H9 (cell line): ENCODE data around the gene ITGA7. TPM values are rescaled to one million over a fixed set of nuclear protein-coding genes. Genes with fewer than 3 reads are reported as not detected.

ENCODE experiments used
- DNase-seq: peaks from one replicate; pipeline ENCODE4 v3.0.0-alpha.2; 2017
- H2AFZ ChIP-seq: one replicate; pipeline ENCODE4 v1.6.1; 2013; ENCODE audit warnings: mild to moderate bottlenecking, low read length, control low read depth, moderate library complexity
- H2AK5ac ChIP-seq: 2 replicates; pipeline ENCODE4 v1.6.1; 2013; ENCODE audit warnings: low read length, control low read depth, mixed read lengths; ENCODE audit not compliant: insufficient read length
- H2BK120ac ChIP-seq: one replicate; pipeline ENCODE4 v1.6.1; 2013; ENCODE audit warnings: low read depth, mild to moderate bottlenecking, low read length, control low read depth, inconsistent platforms; ENCODE audit not compliant: poor library complexity, severe bottlenecking
- H2BK12ac ChIP-seq: 2 replicates; pipeline ENCODE4 v1.6.1; 2013; ENCODE audit warnings: low read length, control low read depth, mixed read lengths, low read depth; ENCODE audit not compliant: insufficient read length
- H2BK15ac ChIP-seq: 2 replicates; pipeline ENCODE4 v1.6.1; 2013; ENCODE audit warnings: low read depth, low read length, control low read depth
- H2BK20ac ChIP-seq: one replicate; pipeline ENCODE4 v1.6.1; 2013; ENCODE audit warnings: low read depth, mild to moderate bottlenecking, low read length, control low read depth, inconsistent platforms; ENCODE audit not compliant: poor library complexity, severe bottlenecking
- H2BK5ac ChIP-seq: 2 replicates; pipeline ENCODE4 v1.6.1; 2013; ENCODE audit warnings: low read length, control low read depth, mixed read lengths; ENCODE audit not compliant: insufficient read length
- H3K14ac ChIP-seq: 2 replicates; pipeline ENCODE4 v1.6.1; 2013; ENCODE audit warnings: low read length, control low read depth; ENCODE audit not compliant: insufficient read depth
- H3K18ac ChIP-seq: 2 replicates; pipeline ENCODE4 v1.6.1; 2013; ENCODE audit warnings: low read depth, mild to moderate bottlenecking, mixed read lengths, low read length, control low read depth; ENCODE audit not compliant: insufficient read length
- H3K23ac ChIP-seq: 2 replicates; pipeline ENCODE4 v1.6.1; 2013; ENCODE audit warnings: low read length, control low read depth, mixed read lengths, low read depth; ENCODE audit not compliant: insufficient read length
- H3K23me2 ChIP-seq: 2 replicates; pipeline ENCODE4 v1.6.1; 2013; ENCODE audit warnings: low read depth, mild to moderate bottlenecking, mixed read lengths, low read length, control low read depth; ENCODE audit not compliant: insufficient read length, poor library complexity, severe bottlenecking
- H3K27ac ChIP-seq: 2 replicates; pipeline ENCODE4 v1.5.1; 2013; ENCODE audit warnings: low read length, control low read depth, mixed read lengths, low read depth; ENCODE audit not compliant: insufficient read length
- H3K27me3 ChIP-seq: 2 replicates; pipeline ENCODE4 v1.6.1; 2013; ENCODE audit warnings: low read length, control low read depth, inconsistent platforms; ENCODE audit not compliant: insufficient read depth
- H3K4ac ChIP-seq: 2 replicates; pipeline ENCODE4 v1.6.1; 2013; ENCODE audit warnings: low read depth, mild to moderate bottlenecking, control low read depth, inconsistent platforms, low read length, moderate library complexity
- H3K4me1 ChIP-seq: 2 replicates; pipeline ENCODE4 v1.6.1; 2013; ENCODE audit warnings: low read length, control low read depth, inconsistent platforms; ENCODE audit not compliant: insufficient read depth
- H3K4me2 ChIP-seq: 2 replicates; pipeline ENCODE4 v1.6.1; 2013; ENCODE audit warnings: low read length, control low read depth, mixed read lengths; ENCODE audit not compliant: insufficient read length, insufficient read depth
- H3K56ac ChIP-seq: 2 replicates; pipeline ENCODE4 v1.6.1; 2013; ENCODE audit warnings: low read depth, mild to moderate bottlenecking, mixed read lengths, low read length, control low read depth; ENCODE audit not compliant: insufficient read length
- H3K79me1 ChIP-seq: 2 replicates; pipeline ENCODE4 v1.6.1; 2013; ENCODE audit warnings: low read depth, mild to moderate bottlenecking, moderate library complexity, low read length, control low read depth, inconsistent platforms; ENCODE audit not compliant: insufficient read depth, poor library complexity, severe bottlenecking
- H3K79me2 ChIP-seq: 2 replicates; pipeline ENCODE4 v1.6.1; 2013; ENCODE audit warnings: low read length, control low read depth, inconsistent platforms; ENCODE audit not compliant: insufficient read depth
- H3K9ac ChIP-seq: 2 replicates; pipeline ENCODE4 v1.6.1; 2013; ENCODE audit warnings: low read length, control low read depth, mixed read lengths; ENCODE audit not compliant: insufficient read length; ENCODE audit errors: extremely low read depth
- H3K9me3 ChIP-seq: one replicate; pipeline ENCODE4 v1.6.1; 2013; ENCODE audit warnings: low read depth, low read length, inconsistent platforms; ENCODE audit not compliant: control insufficient read depth
- H3T11ph ChIP-seq: one replicate; pipeline ENCODE4 v1.6.1; 2013; ENCODE audit warnings: mild to moderate bottlenecking, low read length, control low read depth, inconsistent platforms
- H4K20me1 ChIP-seq: one replicate; pipeline ENCODE4 v1.6.1; 2013; ENCODE audit not compliant: control insufficient read depth, insufficient read length, insufficient read depth
- H4K5ac ChIP-seq: 2 replicates; pipeline ENCODE4 v1.6.1; 2013; ENCODE audit warnings: low read depth, mild to moderate bottlenecking, mixed read lengths, low read length, control low read depth; ENCODE audit not compliant: insufficient read length
- H4K8ac ChIP-seq: replicated peaks from 2 replicates; pipeline ENCODE4 v1.6.1; 2013; ENCODE audit warnings: low read length, control low read depth, mixed read lengths, low read depth; ENCODE audit not compliant: insufficient read length
- H4K91ac ChIP-seq: 2 replicates; pipeline ENCODE4 v1.6.1; 2013; ENCODE audit warnings: low read depth, mild to moderate bottlenecking, moderate library complexity, mixed read lengths, low read length, control low read depth; ENCODE audit not compliant: insufficient read length
- H3K27ac Mint-ChIP-seq, 3 experiments: 2 replicates in 2 of 3; 3 replicates in 1 of 3; pipeline ENCODE4 v1.8.0; 2020 to 2021; ENCODE audit warnings: mixed read lengths in 3 of 3, mild to moderate bottlenecking in 1 of 3, moderate library complexity in 1 of 3
- H3K27me3 Mint-ChIP-seq: 2 replicates; pipeline ENCODE4 v1.8.0; 2021; ENCODE audit warnings: low read depth, mild to moderate bottlenecking, moderate library complexity, mixed read lengths
- H3K36me3 Mint-ChIP-seq, 3 experiments: 2 replicates in 2 of 3; 3 replicates in 1 of 3; pipeline ENCODE4 v1.8.0; 2020 to 2021; ENCODE audit warnings: low read depth in 3 of 3, mixed read lengths in 3 of 3; ENCODE audit not compliant: insufficient read depth in 1 of 3
- H3K4me1 Mint-ChIP-seq, 2 experiments: 2 replicates each; pipeline ENCODE4 v1.8.0; 2020; ENCODE audit warnings: mixed read lengths in 2 of 2
- H3K4me3 Mint-ChIP-seq, 2 experiments: 2 replicates in 1 of 2; 3 replicates in 1 of 2; pipeline ENCODE4 v1.8.0; 2020 to 2021; ENCODE audit warnings: mild to moderate bottlenecking in 2 of 2, mixed read lengths in 2 of 2, moderate library complexity in 1 of 2
- H3K9me3 Mint-ChIP-seq, 2 experiments: 2 replicates in 1 of 2; 3 replicates in 1 of 2; pipeline ENCODE4 v1.8.0; 2020; ENCODE audit warnings: mild to moderate bottlenecking in 2 of 2, mixed read lengths in 2 of 2, moderate library complexity in 1 of 2
- WGBS: extraction: QIAGEN DNeasy Blood & Tissue Kit; methylation state at CpG from one replicate; pipeline ENCODE4 v1.1.7; 2013; ENCODE audit warnings: missing lambda C conversion rate, low lambda C conversion rate, mixed read lengths; ENCODE audit not compliant: insufficient read length; ENCODE audit errors: extremely low coverage; 5-methylcytosine and 5-hydroxymethylcytosine counted together
- total RNA-seq: library from RNA; stranded (reverse); gene quantifications from 2 replicates; pipeline ENCODE4 v1.2.1, GENCODE V29; 2021
- TF ChIP-seq, protein P1 (sequence below): fragments of 200-600 bp; sonication (generic); conservative IDR thresholded peaks from 3 replicates; pipeline ENCODE4 v1.8.0; 2021; ENCODE audit warnings: antibody characterized with exemption, mild to moderate bottlenecking

Gene ITGA7
- total RNA-seq, 1 experiment from 2014 or later = 119 TPM

DNA sequence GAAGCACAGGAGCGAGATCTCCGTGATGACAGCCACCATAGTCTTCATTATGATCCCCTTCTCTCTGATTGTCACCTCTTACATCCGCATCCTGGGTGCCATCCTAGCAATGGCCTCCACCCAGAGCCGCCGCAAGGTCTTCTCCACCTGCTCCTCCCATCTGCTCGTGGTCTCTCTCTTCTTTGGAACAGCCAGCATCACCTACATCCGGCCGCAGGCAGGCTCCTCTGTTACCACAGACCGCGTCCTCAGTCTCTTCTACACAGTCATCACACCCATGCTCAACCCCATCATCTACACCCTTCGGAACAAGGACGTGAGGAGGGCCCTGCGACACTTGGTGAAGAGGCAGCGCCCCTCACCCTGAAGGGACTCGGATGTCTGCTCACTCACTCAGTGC is 70.2 kb downstream of the ITGA7 start:
- Mint-ChIP-seq H3K4me3 (no peak overlapping the region), H3K9me3 (no peaks in the 10 kb centered on the region), H3K27ac (no peak overlapping the region), H3K27me3 (peaks cover 16% of the 10 kb centered on the region), H3K4me1 (no peaks in the 10 kb centered on the region), H3K36me3 (no peaks in the 10 kb centered on the region)
- Histone ChIP-seq H3K9ac (no peak overlapping the region), H3K4ac (no peak overlapping the region), H3K56ac (no peak overlapping the region), H4K8ac (no peak overlapping the region), H4K5ac (no peak overlapping the region), H2BK120ac (no peak overlapping the region), H3K4me1 (no peaks in the 10 kb centered on the region), H2AK5ac (no peak overlapping the region), H3T11ph (no peak overlapping the region), H2BK15ac (no peak overlapping the region), H3K18ac (no peak overlapping the region), H3K27me3 (no peaks in the 10 kb centered on the region), H4K20me1 (no peaks in the 10 kb centered on the region), H3K23ac (no peak overlapping the region), H4K91ac (no peak overlapping the region), H3K23me2 (no peaks in the 10 kb centered on the region), H2BK12ac (no peak overlapping the region), H3K14ac (no peak overlapping the region), H2BK20ac (no peak overlapping the region), H3K27ac (no peak overlapping the region), H2BK5ac (no peak overlapping the region), H3K79me2 (0 out of 2 replicates have a peak, but pooled peaks cover 1% of the 10 kb centered on the region), H3K4me2 (no peak overlapping the region), H2AFZ (no peak overlapping the region), H3K9me3 (no peaks in the 10 kb centered on the region), H3K79me1 (no peaks in the 10 kb centered on the region)
- DNase-seq = no peak
- TF ChIP-seq, protein P1, sequence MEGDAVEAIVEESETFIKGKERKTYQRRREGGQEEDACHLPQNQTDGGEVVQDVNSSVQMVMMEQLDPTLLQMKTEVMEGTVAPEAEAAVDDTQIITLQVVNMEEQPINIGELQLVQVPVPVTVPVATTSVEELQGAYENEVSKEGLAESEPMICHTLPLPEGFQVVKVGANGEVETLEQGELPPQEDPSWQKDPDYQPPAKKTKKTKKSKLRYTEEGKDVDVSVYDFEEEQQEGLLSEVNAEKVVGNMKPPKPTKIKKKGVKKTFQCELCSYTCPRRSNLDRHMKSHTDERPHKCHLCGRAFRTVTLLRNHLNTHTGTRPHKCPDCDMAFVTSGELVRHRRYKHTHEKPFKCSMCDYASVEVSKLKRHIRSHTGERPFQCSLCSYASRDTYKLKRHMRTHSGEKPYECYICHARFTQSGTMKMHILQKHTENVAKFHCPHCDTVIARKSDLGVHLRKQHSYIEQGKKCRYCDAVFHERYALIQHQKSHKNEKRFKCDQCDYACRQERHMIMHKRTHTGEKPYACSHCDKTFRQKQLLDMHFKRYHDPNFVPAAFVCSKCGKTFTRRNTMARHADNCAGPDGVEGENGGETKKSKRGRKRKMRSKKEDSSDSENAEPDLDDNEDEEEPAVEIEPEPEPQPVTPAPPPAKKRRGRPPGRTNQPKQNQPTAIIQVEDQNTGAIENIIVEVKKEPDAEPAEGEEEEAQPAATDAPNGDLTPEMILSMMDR = no peak
- no CpG with 5 or more reads among the region's 15 CpGs for WGBS
